WI38 (cell line): Measurements from ENCODE around the gene NAV3.

ENCODE experiments used
- H3K4me3 ChIP-seq: 2 replicates; pipeline ENCODE4 v1.5.1; 2011; ENCODE audit warnings: low read depth, mild to moderate bottlenecking, control low read depth, low read length
- TF ChIP-seq, protein P1 (sequence below): IDR thresholded peaks from 2 replicates; pipeline ENCODE4 v1.5.1; 2012; ENCODE audit warnings: low read depth, mild to moderate bottlenecking, control low read depth, low read length

Gene NAV3

DNA sequence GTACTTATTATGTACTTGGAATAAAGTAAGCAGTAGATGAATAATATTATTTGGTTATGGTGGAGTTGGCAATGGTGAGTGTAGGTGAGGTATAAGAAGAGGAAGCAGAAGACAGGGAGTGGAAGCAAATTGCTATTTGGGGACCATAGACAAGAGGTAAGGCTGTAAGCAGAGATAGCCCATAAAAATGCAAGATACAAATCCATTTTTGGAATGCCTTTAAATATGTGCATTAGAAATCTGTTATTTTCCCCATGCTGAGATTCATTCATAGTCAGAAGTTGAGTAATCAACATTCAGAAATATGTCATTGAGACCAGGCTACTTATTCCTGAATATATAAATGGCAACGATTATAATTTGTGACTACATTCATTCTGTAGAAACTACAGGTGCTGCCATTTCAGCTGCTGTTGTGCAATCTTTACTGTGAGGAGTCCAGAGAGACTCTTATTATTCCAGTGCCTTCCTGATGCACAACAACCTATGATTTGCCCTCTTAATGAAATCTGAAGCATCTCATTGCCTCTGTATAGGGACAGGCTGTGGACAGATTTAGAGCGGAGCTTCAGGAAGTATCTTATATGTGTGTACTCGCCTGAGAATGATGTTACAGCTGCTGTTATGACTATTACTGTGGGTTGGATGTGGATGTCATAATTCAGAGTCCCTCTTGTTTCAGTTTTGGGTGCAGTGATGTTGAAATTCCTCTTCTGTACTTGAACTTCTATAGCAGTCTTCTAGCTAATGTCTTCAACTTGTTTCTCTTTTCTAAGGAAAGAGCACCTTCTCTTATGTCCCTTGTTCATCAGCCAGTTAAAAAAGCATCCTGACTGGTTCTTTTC is 173.8 kb downstream of the NAV3 start:
- H3K4me3 ChIP-seq: no peak overlapping the region
- TF ChIP-seq, protein P1, sequence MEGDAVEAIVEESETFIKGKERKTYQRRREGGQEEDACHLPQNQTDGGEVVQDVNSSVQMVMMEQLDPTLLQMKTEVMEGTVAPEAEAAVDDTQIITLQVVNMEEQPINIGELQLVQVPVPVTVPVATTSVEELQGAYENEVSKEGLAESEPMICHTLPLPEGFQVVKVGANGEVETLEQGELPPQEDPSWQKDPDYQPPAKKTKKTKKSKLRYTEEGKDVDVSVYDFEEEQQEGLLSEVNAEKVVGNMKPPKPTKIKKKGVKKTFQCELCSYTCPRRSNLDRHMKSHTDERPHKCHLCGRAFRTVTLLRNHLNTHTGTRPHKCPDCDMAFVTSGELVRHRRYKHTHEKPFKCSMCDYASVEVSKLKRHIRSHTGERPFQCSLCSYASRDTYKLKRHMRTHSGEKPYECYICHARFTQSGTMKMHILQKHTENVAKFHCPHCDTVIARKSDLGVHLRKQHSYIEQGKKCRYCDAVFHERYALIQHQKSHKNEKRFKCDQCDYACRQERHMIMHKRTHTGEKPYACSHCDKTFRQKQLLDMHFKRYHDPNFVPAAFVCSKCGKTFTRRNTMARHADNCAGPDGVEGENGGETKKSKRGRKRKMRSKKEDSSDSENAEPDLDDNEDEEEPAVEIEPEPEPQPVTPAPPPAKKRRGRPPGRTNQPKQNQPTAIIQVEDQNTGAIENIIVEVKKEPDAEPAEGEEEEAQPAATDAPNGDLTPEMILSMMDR: no peak

DNA sequence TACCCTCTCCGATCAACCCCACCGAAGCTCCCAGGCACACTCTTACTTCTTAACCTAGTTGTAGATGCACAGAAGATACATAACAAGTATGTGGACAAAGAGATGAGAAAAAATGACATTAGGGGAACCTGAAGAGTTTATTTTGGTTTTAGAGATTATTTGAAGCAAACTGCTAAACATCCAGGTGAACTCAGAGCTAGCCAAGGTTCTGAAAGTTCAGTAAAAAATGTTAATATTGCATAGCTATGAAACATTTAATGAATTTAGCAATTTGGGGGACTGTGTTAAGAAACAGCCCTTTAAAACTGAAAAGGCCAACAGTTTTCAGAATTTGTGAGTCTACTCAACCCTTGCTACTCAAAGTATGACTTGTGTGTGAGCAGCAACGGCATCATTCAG is 174.4 kb downstream of the NAV3 start:
- no peak overlapping the region for H3K4me3 ChIP-seq
- TF ChIP-seq, protein P1: no peak

DNA sequence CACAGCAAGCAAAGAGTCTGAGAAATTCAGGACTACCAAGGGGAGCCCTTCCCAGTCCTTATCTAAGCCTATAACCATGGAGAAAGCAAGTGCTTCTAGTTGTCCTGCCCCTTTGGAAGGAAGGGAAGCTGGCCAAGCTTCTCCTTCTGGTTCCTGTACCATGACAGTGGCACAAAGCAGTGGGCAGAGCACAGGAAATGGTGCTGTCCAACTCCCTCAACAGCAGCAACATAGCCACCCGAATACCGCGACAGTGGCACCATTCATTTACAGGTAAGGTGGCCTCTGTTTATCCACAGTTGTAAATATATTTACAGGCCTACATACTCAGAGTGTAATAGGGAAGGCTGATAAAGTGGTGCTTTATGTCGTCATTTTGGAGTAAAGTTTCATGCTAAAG is 176.5 kb downstream of the NAV3 start:
- TF ChIP-seq, protein P1: no peak
- H3K4me3 ChIP-seq: no peak overlapping the region

DNA sequence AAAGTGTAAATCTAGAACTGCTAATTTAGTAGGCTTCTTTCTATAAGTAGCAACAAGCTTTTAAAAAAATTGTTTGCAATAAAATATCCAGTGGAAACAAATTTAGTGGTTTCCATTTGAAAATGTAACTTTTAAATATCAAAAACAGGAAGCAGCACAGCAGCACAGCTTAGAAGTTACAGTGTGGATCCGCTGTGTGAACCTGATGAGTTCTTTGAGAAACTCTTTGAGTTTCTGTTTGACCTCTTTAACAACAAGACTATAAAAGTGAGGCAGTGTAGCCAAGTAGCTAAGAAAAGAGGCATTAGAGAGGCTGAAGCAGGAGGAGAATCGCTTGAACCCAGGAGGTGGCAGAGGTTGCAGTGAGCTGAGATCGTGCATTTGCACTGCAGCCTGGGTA is 178.3 kb downstream of the NAV3 start:
- TF ChIP-seq, protein P1: no peak
- no peak overlapping the region for H3K4me3 ChIP-seq

DNA sequence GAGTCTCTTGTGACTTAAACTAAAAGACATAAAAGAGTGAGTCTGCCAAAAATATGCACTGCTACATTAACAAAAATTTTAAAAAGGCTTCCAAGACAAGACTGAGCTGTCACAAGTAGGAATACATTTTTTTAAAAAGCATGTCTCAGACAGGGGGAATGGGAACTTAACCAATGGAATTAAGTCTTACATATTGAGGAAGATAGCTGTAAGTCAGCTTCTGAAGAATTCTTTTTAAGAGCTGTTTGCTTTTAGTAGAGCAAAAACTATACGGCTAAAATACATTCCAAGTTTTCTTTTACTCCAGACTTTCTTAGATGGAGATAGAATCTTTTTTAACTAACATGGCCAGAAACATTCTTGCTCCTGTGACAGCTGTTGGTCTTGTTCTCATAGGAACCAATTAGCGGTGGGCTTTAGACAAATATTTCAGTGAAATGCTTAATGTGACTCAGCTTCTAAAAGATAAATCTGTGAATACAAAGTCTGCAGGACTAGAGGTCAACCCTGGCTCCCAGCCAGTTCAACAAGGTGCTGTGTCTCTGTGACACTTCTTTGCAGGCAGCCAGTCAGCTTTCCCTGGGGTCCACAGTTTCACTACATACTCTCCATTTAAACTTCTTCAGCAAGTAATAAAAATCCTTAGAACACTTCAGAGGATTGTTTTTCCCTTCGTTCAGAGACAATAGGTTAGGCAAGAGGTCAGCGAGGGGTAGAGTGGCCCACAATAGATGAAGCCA is 187.6 kb downstream of the NAV3 start:
- H3K4me3 ChIP-seq: no peak overlapping the region
- TF ChIP-seq, protein P1: no peak

DNA sequence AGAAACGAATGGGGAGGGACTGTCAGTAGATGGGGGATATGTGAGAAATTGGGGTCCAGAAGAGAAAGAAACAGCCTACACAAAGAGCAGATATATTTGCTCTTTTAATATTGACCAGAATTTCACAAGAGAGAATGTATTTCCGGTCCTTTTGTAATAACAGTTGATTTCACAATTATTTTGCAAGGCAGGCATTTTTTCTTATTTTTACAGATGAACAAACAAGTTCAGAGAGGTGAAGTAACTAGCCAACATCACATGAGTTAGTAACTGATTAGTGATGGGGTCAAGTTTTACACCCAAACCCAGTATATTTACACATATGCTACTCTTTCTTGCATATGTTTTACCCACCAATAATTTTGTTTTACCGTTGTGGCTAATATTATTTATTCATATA is 188.2 kb downstream of the NAV3 start:
- H3K4me3 ChIP-seq: no peak overlapping the region
- TF ChIP-seq, protein P1: no peak

DNA sequence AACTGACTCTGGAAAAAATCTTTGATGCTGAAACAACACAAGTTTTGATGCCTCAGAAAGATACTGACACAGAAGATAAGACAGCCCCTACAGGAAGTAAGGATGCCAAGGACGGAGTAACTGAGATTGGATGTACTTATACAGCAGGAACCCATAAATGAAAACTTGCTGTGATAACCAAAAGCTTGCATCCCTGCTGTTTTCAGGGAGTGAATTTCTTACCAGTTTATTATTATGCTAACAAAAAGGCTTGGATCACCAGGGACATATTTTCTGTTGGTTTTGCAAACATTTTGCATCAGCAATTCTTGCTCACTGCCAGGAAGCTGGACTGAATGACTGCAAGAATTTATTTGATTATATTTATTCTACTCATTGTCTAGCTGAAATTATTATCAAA is 197.7 kb downstream of the NAV3 start:
- no peak overlapping the region for H3K4me3 ChIP-seq
- TF ChIP-seq, protein P1: no peak
